Upper lobe of right lung (tissue), 1 donor: ENCODE measurements around the gene HLA-DMA. TPM values are rescaled to one million over a fixed set of nuclear protein-coding genes. Genes with fewer than 3 reads are reported as not detected.

Source experiments
- ATAC-seq: fragments of 200-7000 bp; cut with Tn5 transposase; one replicate; pipeline ENCODE4 v1.9.1; 2020; ENCODE audit warnings: mild to moderate bottlenecking, moderate library complexity
- DNase-seq: peaks from one replicate; pipeline ENCODE4 v3.0.0-alpha.2; 2020
- H3K27ac ChIP-seq: fragments of 200-600 bp; one replicate; pipeline ENCODE4 v1.8.0; 2022
- H3K27me3 ChIP-seq: fragments of 200-600 bp; one replicate; pipeline ENCODE4 v1.8.0; 2022; ENCODE audit warnings: mild to moderate bottlenecking
- H3K36me3 ChIP-seq: fragments of 200-600 bp; one replicate; pipeline ENCODE4 v1.8.0; 2022
- H3K4me1 ChIP-seq: fragments of 200-600 bp; one replicate; pipeline ENCODE4 v1.8.0; 2022
- H3K4me3 ChIP-seq: fragments of 200-600 bp; one replicate; pipeline ENCODE4 v1.8.0; 2022; ENCODE audit warnings: mild to moderate bottlenecking
- H3K9me3 ChIP-seq: fragments of 200-600 bp; one replicate; pipeline ENCODE4 v1.8.0; 2022
- CTCF ChIP-seq: fragments of 200-600 bp; IDR thresholded peaks from one replicate; pipeline ENCODE4 v1.8.0; 2022; ENCODE audit warnings: antibody characterized with exemption
- intact Hi-C: fragments of 100-400 bp; cut with DNase I; formaldehyde crosslinking; loops from one replicate; pipeline ENCODE4 v1.11.0; 2022
- total RNA-seq: library from RNA; stranded (reverse); fragmentation: NEBNext Ultra II Directional; extraction: Animal tissue kit (Norgen Biotek cat#: 25700); gene quantifications from one replicate; pipeline ENCODE4 v1.2.1, GENCODE V29; 2021
- donor health status: DM: no; HTN: yes; CAD: no; lungs with severe emphysema.

Gene HLA-DMA
- total RNA-seq, 1 donor from 2014 or later, result 197 TPM

- intact Hi-C loops, result no loop called here
- TF ChIP-seq CTCF, result peak; percentile 29
- Histone ChIP-seq H3K27me3 (no peaks in the 10 kb centered on the region), H3K36me3 (peaks cover 22% of the 10 kb centered on the region), H3K27ac (peak overlapping the region; percentile 99), H3K4me1 (peaks cover 22% of the 10 kb centered on the region), H3K4me3 (peak overlapping the region; percentile 74), H3K9me3 (no peaks in the 10 kb centered on the region)
- ATAC-seq (peak; percentile 4), DNase-seq (peak; percentile 85)
These were observed 17.0 kb upstream of the HLA-DMA start for GRCh38 chr6:32969685-32970412.

DNA sequence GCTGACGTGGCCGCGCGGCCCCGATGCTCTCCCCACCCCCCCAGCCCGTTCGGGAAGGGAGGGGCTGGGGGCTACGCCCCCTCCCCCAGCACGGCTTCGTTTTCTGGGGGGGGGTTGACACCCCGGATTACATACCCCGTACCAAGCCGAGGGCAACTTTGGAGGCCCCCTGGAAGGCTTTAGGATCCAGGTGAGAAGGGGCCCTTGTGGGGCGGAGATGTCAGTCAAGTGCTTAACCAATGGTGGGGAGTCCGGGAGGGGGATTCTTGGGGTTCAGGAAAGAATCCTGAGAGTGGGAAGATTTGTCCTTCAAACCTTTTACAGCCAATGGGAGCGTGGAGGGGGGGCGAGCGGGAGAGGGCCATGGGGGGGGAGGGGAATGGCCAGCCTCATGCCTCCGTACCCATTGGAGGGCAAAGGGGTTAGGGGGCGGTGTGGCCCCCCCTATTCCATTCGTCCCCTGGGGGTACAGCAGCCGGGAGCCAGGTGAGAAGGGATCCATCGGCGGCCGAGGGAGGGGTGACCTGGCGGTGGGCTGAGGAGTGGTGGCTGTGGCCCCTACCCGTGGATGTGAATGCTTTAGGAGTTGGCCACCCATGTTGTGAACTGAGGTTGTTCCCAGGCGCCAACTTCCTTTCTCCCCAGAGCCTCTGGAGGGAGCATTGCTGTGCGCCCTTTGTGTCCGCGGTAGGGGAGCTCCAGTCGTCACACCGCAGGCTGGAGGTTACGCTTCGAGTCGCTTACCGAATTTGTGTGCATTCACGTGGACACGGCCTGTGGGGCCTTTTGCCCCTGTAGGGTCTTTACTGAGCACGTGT, 16.2 kb upstream of the HLA-DMA start:
- H3K36me3 ChIP-seq, result peaks cover 14% of the 10 kb centered on the region
- intact Hi-C loops, result no loop called here
- TF ChIP-seq CTCF, result peak; percentile 9
- H3K27ac ChIP-seq, result peak overlapping the region; percentile 99
- no peaks in the 10 kb centered on the region for H3K27me3 ChIP-seq
- peak; percentile 89 for DNase-seq
- H3K9me3 ChIP-seq, result no peaks in the 10 kb centered on the region
- peaks cover 17% of the 10 kb centered on the region for H3K4me1 ChIP-seq
- H3K4me3 ChIP-seq, result peak overlapping the region; percentile 74
- peak; percentile 49 for ATAC-seq

GRCh38 chr6:32968093-32968866, 15.4 kb upstream of the HLA-DMA start, which contains the start of gene BRD2:
Gene BRD2 (plus strand): TSS chr6:32968594. CDS start chr6:32972899, 4,305 bp downstream.
- H3K36me3 ChIP-seq, result peaks cover 12% of the 10 kb centered on the region
- peak; percentile 76 for ATAC-seq
- H3K4me3 ChIP-seq, result peak within 1 kb of the TSS; percentile 74
- peak; percentile 98 for DNase-seq
- TF ChIP-seq CTCF, result no peak
- intact Hi-C loops, result no loop called here
- H3K4me1 ChIP-seq, result peaks cover 17% of the 10 kb centered on the region
- no peaks in the 10 kb centered on the region for H3K27me3 ChIP-seq
- H3K27ac ChIP-seq, result peak within 1 kb of the TSS; percentile 99
- no peaks in the 10 kb centered on the region for H3K9me3 ChIP-seq

DNA sequence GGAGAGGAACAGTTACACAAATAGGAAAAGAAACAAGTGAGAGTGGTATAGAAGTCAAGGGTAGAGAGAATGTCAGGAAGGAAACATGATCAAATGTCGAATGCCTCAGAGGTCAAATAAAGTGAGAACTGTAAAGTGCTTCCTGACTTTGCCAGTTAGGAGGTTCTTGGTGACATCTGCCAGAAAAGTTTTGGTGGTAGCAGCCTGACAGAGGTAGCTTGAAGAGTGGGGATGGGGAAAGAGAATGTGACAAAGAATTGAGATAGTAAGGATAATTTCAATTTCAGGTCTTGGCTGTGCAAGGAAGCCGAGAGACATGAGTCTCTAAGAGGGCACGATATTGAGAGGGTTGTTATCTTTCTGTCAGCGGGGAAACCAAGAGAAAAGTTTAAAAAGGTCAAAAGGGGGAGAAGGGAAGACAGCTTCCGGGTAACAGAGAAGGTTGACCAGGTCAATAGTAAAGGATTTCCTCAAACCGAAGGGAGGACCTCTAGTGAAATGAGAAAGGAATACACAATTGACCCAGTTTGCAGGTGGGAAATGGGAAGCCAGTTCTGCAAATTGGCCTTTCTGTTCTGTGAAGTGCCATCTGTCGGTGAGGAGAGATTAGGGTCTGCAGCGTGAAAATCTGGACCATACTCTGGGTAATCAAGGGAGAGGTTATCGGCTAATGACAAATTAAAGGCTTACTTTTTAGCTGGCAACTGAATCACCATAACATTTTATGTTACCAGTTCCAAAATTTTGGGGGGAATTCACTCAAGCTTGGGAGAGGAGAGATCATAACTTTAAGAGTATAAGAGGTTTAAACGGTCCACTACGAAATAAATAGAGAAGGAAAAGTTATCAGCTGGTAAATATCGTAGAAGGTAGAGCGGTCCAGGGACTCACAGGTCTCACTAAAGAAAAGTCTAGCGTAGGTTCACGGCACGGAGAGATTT, 14.5 kb upstream of the HLA-DMA start:
- DNase-seq (no peak), ATAC-seq (no peak)
- peak; percentile 54 for TF ChIP-seq CTCF
- Histone ChIP-seq H3K4me3 (peak overlapping the region; percentile 74), H3K27ac (peak overlapping the region; percentile 99), H3K9me3 (no peaks in the 10 kb centered on the region), H3K27me3 (no peaks in the 10 kb centered on the region), H3K4me1 (peaks cover 17% of the 10 kb centered on the region), H3K36me3 (peaks cover 4% of the 10 kb centered on the region)
- intact Hi-C loops, result no loop called here

GRCh38 chr6:32964776-32965175, 11.9 kb upstream of the HLA-DMA start:
- intact Hi-C loops, result no loop called here
- Histone ChIP-seq H3K4me1 (peaks cover 17% of the 10 kb centered on the region), H3K9me3 (no peaks in the 10 kb centered on the region), H3K4me3 (no peak overlapping the region), H3K27me3 (no peaks in the 10 kb centered on the region), H3K27ac (no peak overlapping the region), H3K36me3 (no peaks in the 10 kb centered on the region)
- ATAC-seq (no peak), DNase-seq (no peak)
- no peak for TF ChIP-seq CTCF
